Naive B cell (primary cell): Measurements from ENCODE around the gene LGALS3BP. TPM values are rescaled to one million over a fixed set of nuclear protein-coding genes. Genes with fewer than 3 reads are reported as not detected.

ENCODE experiments used
- ATAC-seq, 2 donors: fragments of 150-1000 bp; cut with Tn5 transposase; 2 replicates each; pipeline ENCODE4 v1.10.0; 2021; ENCODE audit warnings: low read depth in 2 of 2, mild to moderate bottlenecking in 2 of 2, moderate library complexity in 2 of 2
- DNase-seq: peaks from one replicate; pipeline ENCODE4 v3.0.0; 2022
- H3K27ac Mint-ChIP-seq, 6 donors: one replicate each; pipeline ENCODE4 v1.8.0; 2020 to 2022; ENCODE audit warnings: mild to moderate bottlenecking in 6 of 6, mixed read lengths in 6 of 6, moderate library complexity in 5 of 6, inconsistent platforms in 2 of 6
- H3K27me3 Mint-ChIP-seq, 3 donors: one replicate each; pipeline ENCODE4 v1.8.0; 2021 to 2022; ENCODE audit warnings: mixed read lengths in 3 of 3, mild to moderate bottlenecking in 1 of 3
- H3K36me3 Mint-ChIP-seq, 2 donors: one replicate each; pipeline ENCODE4 v1.8.0; 2020 to 2022; ENCODE audit warnings: mixed read lengths in 2 of 2, inconsistent platforms in 1 of 2, mild to moderate bottlenecking in 1 of 2
- H3K4me1 Mint-ChIP-seq, 3 donors: one replicate each; pipeline ENCODE4 v1.8.0; 2020 to 2022; ENCODE audit warnings: mixed read lengths in 3 of 3, inconsistent platforms in 1 of 3, mild to moderate bottlenecking in 1 of 3, moderate library complexity in 1 of 3
- H3K4me3 Mint-ChIP-seq, 8 donors: one replicate each; pipeline ENCODE4 v1.8.0; 2020 to 2022; ENCODE audit warnings: mild to moderate bottlenecking in 8 of 8, mixed read lengths in 8 of 8, moderate library complexity in 8 of 8, inconsistent platforms in 2 of 8
- H3K9me3 Mint-ChIP-seq, 7 donors: one replicate each; pipeline ENCODE4 v1.8.0; 2020 to 2022; ENCODE audit warnings: mixed read lengths in 7 of 7, mild to moderate bottlenecking in 5 of 7, inconsistent platforms in 2 of 7, moderate library complexity in 1 of 7
- polyA plus RNA-seq, 6 donors: library from polyadenylated mRNA; unstranded; fragments of 300-500 nt; fragmentation: Illumina TruSeq; gene quantifications; one replicate each; pipeline ENCODE4 v1.2.3, GENCODE V29; 2021; ENCODE audit warnings: low read depth in 6 of 6

LGALS3BP gene
- polyA plus RNA-seq, 6 donors from 2014 or later: 1.2 to 17.1 (median 3.7) TPM

DNA sequence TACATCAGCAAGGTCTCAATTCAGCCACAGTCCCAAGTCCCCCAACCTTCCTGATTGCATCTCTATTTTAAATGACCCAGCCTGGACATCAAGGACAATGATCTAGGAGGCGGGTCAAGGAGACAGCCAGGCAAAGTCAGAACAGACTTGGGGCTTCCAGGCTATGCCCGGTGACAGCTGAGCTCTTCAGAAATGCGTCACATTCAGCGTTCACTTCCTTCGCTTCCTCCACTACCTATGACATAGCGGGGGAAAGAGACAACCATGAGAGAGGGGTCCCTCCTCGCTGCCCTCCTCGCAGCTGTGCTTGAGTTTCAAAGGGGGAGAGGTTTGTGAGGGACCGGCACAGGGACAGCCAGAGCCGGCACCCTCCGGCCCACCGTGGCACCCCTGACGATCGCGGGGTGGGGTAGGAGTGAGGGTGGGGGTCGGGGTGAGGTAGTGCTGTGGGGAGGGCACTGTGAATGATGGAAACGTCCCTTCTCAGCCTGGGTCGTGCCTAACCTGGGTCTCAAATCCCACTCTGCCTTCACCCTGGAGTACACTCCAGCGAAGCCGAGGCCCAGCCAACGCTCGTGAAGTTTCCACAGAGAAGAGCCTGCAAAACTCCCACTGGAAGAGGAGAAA lies 12.3 kb upstream of the LGALS3BP start:
- peaks cover 0 to 2% (median 0%) of the 10 kb centered on the region in 7 donors for H3K9me3 Mint-ChIP-seq
- no peak overlapping the region for H3K27ac Mint-ChIP-seq
- H3K4me3 Mint-ChIP-seq: no peak overlapping the region
- H3K4me1 Mint-ChIP-seq: peaks cover 5 to 14% (median 10%) of the 10 kb centered on the region in 3 donors
- no peaks in the 10 kb centered on the region for H3K27me3 Mint-ChIP-seq
- ATAC-seq: no peak
- peaks cover 4 to 9% of the 10 kb centered on the region in 2 donors for H3K36me3 Mint-ChIP-seq
- no peak for DNase-seq

DNA sequence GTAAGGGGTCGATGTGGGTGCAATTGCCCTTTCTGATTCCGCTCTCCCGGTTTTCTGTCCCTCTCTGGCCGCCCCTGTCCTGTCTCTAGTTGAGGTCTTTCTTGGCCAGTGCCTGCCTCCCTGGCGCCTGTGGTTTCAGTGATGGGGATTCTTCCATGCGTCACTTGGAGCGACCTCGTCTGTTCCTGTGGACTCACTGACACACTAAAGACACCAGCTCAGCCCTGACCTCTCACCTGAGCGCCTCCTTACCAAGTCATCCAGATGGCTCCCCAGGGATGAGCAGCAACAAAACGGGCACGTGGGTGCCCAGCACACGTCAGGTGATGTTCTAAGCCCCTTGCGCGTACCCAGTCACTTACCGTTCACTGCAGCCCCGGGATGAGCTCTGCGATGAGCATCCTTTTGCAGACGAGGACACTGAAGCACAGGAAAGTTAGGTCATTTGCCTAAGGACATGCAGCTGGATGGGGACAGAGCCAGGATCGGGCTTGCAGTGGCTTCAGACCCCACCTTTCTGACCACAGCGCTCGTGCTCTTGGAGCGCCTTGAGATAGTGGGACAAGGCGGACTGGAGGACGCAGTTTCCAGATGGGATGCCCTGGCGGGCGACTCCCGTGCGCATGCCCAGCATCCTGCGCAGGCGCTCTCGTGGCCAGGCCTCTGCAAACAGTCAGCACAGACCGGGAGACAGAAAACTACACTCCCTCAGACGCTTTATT lies 11.5 kb upstream of the LGALS3BP start:
- Mint-ChIP-seq H3K4me1 (peaks cover 11 to 22% (median 18%) of the 10 kb centered on the region in 3 donors), H3K27ac (no peak overlapping the region), H3K36me3 (peaks cover 4 to 9% of the 10 kb centered on the region in 2 donors), H3K4me3 (no peak overlapping the region), H3K9me3 (peaks cover 0 to 2% (median 0%) of the 10 kb centered on the region in 7 donors), H3K27me3 (no peaks in the 10 kb centered on the region)
- DNase-seq (no peak), ATAC-seq (no peak)

DNA sequence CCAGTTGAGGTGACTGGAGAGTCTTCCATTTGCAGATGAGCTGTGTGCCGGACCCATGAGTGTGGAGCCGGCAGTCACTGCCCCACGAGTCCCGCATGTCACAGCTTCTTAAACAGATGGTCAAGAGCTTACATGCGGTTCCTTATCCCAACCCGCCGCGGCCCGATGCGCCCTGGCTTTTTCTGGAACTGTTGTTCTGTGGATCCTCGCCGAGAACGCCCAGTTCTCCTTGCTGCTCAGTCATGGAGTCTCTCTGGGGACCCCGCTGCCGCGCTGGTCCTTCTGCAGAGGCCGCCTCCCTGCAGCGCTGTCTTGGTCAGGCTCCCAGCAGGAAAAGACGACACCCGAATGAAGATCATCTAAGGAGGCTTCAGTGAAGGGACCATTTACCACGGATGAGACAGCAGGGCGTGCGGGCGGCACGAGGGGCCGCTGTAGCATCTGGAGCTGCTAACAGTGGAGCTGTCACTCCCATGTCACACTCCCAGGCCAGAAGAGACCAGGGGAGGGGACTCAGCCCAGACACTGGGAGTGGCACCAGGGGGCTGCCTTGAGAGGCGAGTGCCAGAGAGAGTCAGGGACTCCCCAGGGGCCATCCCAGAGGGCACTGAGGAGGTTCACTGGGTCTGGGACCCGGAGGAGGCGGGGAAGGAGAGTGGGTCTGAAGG lies 10.8 kb upstream of the LGALS3BP start:
- Mint-ChIP-seq H3K9me3 (peaks cover 0 to 2% (median 0%) of the 10 kb centered on the region in 7 donors), H3K27me3 (no peaks in the 10 kb centered on the region), H3K4me1 (peaks cover 15 to 26% (median 24%) of the 10 kb centered on the region in 3 donors), H3K4me3 (no peak overlapping the region), H3K36me3 (peaks cover 4 to 9% of the 10 kb centered on the region in 2 donors), H3K27ac (no peak overlapping the region)
- DNase-seq: no peak
- ATAC-seq: no peak

DNA sequence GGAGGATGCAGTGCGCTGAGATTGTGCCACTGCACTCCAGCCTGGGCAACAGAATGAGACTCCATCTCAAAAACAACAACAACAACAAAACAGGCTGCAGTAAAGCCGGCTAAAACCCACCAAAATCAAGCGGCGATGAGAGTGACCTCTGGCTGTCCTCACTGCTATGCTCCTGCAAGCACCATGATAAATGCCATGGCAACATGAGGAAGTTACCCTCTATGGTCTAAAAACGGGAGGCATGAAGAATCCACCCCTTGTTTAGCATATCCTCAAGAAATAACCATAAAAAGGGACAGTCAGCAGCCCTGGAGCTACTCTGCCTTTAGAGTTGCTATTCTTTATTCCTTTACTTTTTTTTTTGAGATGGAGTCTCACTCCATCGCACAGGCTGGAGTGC lies 8.4 kb upstream of the LGALS3BP start:
- ATAC-seq (no peak), DNase-seq (no peak)
- peak overlapping the region in 1 of 6 donors; percentile 33 for H3K27ac Mint-ChIP-seq
- no peaks in the 10 kb centered on the region for H3K27me3 Mint-ChIP-seq
- H3K4me3 Mint-ChIP-seq: no peak overlapping the region
- H3K9me3 Mint-ChIP-seq: peaks cover 0 to 2% (median 0%) of the 10 kb centered on the region in 7 donors
- peaks cover 14 to 22% (median 19%) of the 10 kb centered on the region in 3 donors for H3K4me1 Mint-ChIP-seq
- H3K36me3 Mint-ChIP-seq: peaks cover 4 to 6% of the 10 kb centered on the region in 2 donors

DNA sequence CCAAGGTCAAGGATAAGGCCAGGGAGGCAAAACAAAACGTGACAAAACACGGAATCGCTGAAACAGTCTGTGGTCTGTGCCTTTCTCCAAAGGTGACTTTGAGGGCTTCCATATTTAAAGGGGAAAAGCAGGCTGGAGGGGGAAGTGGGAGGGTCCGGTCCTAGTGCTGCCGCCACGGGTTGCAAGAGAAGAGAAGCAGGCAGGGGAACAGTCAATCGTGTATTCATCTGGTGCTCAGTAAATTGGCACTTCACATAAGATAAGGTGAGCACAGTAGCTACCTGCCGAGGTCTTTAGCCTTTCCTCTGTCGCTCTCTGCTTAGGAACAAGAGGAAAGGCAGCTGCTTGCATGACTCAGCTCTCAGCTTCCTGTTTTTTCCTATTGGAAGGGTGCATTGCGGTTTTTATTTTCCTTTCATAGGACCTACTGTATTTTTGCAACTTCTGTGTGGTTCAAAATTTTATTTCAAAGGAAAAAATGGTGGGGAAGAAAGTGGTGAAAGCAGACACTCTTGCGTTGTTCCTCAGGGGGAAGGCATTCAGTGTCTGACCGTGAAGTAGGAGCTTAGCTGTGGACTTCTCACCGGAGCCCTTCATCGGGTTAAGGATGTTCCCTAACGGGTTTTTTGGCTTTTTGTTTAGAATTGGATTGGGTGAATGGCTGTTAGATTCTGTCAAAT lies 7.1 kb upstream of the LGALS3BP start:
- peaks cover 9 to 16% (median 14%) of the 10 kb centered on the region in 3 donors for H3K4me1 Mint-ChIP-seq
- H3K4me3 Mint-ChIP-seq: peak overlapping the region in 7 of 8 donors; percentile 9 to 84 (median 60)
- H3K9me3 Mint-ChIP-seq: peaks cover 0 to 2% (median 0%) of the 10 kb centered on the region in 7 donors
- peak overlapping the region in 1 of 6 donors; percentile 66 for H3K27ac Mint-ChIP-seq
- no peak for ATAC-seq
- DNase-seq: no peak
- peaks cover 0 to 4% of the 10 kb centered on the region in 2 donors for H3K36me3 Mint-ChIP-seq
- H3K27me3 Mint-ChIP-seq: no peaks in the 10 kb centered on the region

DNA sequence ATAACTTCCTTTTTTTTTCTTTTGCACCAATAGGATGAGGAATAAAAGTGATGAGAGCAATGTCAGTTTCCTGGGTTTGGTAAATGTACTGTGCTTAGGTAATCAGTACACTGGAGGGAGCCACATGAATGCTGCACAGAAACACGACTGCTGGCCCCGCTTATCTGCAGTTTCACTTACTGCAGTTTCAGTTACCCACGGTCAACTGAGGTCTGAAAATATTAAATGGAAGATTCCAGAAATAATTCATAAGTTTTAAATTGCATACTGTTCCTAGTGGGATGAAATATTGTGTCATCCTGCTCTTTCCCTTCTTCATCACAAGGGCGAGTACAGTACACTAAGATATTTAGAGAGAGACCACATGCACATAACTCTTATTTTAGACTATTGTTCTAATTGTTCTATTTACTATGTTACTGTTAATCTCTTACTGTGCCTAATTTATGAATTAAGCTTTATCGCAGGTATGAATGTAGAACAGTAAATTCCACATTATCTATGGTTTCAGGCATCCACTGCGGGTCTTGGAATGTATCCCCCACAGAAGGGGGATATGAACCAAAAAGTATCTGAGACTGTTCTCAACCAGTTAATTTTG lies 6.4 kb upstream of the LGALS3BP start:
- H3K9me3 Mint-ChIP-seq: peaks cover 0 to 2% (median 0%) of the 10 kb centered on the region in 7 donors
- peak overlapping the region in 7 of 8 donors; percentile 21 to 84 (median 53) for H3K4me3 Mint-ChIP-seq
- peaks cover 0 to 4% of the 10 kb centered on the region in 2 donors for H3K36me3 Mint-ChIP-seq
- peak overlapping the region in 3 of 6 donors; percentile 38 to 66 (median 65) for H3K27ac Mint-ChIP-seq
- no peak for DNase-seq
- H3K27me3 Mint-ChIP-seq: no peaks in the 10 kb centered on the region
- peak; percentile 85 to 89 for ATAC-seq
- H3K4me1 Mint-ChIP-seq: peaks cover 9 to 16% (median 14%) of the 10 kb centered on the region in 3 donors

DNA sequence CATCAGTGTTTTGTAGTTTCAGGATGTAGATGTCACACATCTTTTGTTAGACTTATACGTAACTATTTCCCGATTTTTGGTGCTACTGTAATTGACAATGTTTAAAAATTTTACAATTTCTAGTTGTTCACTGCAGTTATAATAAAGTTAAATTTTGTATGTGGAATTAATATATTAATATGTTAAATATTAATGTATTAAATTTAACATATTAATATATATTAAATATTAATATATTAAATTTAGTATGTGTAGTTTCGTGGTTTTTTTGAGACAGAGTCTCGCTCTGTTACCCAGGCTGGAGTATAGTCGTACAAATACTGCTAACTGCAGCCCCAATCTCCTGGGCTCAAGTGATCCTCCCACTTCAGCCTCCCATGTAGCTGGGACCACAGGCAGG lies 5.7 kb upstream of the LGALS3BP start:
- peaks cover 9 to 17% (median 16%) of the 10 kb centered on the region in 3 donors for H3K4me1 Mint-ChIP-seq
- ATAC-seq (no peak), DNase-seq (no peak)
- H3K9me3 Mint-ChIP-seq: peaks cover 0 to under 1% (median 0%) of the 10 kb centered on the region in 7 donors
- H3K36me3 Mint-ChIP-seq: peaks cover 0 to 2% of the 10 kb centered on the region in 2 donors
- no peaks in the 10 kb centered on the region for H3K27me3 Mint-ChIP-seq
- no peak overlapping the region for H3K27ac Mint-ChIP-seq
- peak overlapping the region in 2 of 8 donors; percentile 47 to 62 for H3K4me3 Mint-ChIP-seq

DNA sequence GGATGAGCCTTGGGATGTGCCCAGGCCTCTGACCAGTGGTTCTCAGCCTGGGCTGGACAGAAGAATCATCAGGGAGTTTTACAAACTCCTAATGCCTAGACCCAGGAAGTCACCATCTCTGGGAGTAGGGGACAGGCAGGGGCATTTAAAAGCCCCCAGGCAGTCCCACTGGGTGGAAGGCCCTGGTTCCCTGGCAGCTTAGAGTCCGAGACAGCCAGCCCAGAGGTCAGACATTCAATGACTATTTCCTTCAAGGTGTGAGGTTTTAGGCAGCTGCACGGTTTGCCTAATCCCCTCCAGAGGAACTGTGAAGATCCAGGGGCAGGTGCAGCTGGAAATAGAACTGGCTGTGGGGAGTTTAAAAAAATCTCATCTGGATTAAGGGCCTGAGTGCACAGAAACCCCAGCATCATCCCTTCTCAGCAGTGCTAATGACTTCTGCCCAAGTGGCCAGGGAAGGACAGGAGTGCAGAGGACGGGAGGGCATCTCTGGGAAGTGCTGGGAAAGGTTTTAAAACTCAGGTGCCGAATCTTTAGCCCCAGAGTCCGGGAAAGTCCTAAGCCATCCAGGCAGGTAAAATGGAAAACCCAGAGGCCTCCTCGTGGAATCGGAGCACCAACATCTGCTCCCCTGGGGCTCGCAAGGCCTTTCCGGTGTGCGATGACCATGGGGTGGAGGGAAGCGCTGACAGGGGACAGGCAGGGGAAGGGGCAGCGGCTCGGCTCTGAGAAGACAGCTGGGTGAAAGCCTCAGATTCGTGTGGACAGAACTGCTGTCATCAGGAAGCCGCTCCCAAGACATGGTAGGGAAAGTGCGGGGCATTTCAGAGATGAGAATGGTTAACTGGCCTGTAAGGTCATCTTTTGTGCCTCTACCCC lies 1.5 kb upstream of the LGALS3BP start:
- no peak for ATAC-seq
- H3K27me3 Mint-ChIP-seq: no peaks in the 10 kb centered on the region
- peaks cover 13 to 22% (median 15%) of the 10 kb centered on the region in 3 donors for H3K4me1 Mint-ChIP-seq
- H3K27ac Mint-ChIP-seq: no peak overlapping the region
- DNase-seq: no peak
- peak overlapping the region in 1 of 8 donors; percentile 37 for H3K4me3 Mint-ChIP-seq
- H3K36me3 Mint-ChIP-seq: no peaks in the 10 kb centered on the region
- H3K9me3 Mint-ChIP-seq: no peaks in the 10 kb centered on the region

DNA sequence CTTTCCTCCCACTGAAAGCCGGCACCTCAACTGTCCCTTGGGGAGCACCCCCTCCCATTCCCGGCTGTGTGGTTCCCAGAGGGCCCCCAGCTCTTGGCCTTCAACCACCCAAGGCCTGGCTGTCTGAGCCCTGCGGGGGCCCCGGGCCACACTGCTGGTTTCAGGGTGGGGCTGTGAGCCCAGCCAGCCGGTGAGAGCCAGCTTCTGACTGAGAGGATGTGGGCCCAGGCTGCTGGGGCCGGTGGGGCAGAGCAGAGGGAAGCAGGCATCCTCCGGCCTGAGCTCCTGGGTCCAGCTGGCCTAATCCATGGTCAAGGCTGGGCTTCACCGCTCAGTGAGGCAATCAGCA lies 875 bp upstream of the LGALS3BP start:
- no peaks in the 10 kb centered on the region for H3K36me3 Mint-ChIP-seq
- H3K27me3 Mint-ChIP-seq: no peaks in the 10 kb centered on the region
- H3K4me1 Mint-ChIP-seq: peaks cover 9 to 20% (median 13%) of the 10 kb centered on the region in 3 donors
- no peak for ATAC-seq
- H3K27ac Mint-ChIP-seq: no peak overlapping the region
- no peak for DNase-seq
- H3K4me3 Mint-ChIP-seq: no peak overlapping the region
- H3K9me3 Mint-ChIP-seq: no peaks in the 10 kb centered on the region

DNA sequence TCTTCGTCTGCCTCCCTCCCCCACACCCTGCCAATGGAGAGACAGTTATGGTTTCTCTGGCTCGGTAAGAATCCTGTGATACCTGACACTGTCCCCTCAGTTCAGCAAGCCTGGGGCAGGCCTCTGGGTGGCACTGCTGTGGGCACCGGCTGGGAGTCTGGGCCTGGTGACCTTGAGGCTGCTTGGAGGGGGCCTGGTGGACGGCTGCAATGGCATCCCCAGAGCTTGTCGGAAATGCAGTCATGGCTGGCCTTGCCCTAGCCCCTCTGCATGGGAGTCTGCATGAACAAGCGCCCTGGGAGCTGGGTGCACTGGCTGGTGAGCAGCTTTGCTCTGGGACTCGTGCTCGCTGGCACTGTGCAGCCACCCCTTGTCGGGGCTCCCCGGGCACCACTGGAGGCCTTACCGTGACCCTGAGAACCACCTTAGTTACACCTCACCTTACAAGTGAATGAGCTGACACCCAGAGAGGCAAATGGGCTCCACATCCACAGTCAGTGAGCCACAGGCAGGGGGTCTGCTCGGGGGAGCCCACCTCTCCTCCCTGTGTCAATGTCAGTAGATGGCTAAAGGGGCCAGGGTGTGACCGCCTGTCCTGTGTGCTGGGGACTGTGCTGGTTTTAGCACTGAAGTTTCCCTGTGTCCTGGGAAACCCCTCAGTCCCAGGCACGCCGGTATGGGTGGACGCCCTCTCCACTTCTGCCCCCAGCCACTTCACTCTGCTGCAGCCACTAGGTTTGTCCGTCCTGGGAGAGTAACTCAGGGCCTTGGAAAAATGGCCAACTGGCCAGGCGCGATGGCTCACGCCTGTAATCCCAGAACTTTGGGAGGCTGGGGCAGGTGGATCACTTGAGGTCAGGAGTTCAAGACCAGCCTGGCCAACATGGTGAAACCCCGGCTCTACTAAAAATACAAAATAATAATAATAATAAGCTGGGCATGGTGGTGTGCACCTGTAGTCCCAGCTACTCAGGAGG lies 1.4 kb downstream of the LGALS3BP start:
- H3K4me1 Mint-ChIP-seq: peaks cover 8 to 20% (median 13%) of the 10 kb centered on the region in 3 donors
- peak overlapping the region in 1 of 8 donors; percentile 30 for H3K4me3 Mint-ChIP-seq
- DNase-seq (no peak), ATAC-seq (no peak)
- no peaks in the 10 kb centered on the region for H3K27me3 Mint-ChIP-seq
- no peak overlapping the region for H3K27ac Mint-ChIP-seq
- no peaks in the 10 kb centered on the region for H3K9me3 Mint-ChIP-seq
- no peaks in the 10 kb centered on the region for H3K36me3 Mint-ChIP-seq

DNA sequence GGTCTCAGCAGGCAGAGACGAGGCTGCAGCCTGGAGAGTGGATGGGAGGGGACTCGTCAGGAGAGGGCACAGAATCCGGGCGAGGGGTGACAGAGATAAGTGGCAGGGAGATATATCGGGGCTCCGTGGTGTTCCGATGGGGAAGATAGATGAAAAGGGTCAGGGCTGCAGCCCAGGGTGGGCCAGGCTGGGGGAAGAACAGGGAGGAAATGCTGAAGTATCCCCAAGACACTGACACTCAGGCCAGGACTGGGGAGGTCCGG lies 2.1 kb downstream of the LGALS3BP start:
- H3K27ac Mint-ChIP-seq: no peak overlapping the region
- H3K4me3 Mint-ChIP-seq: peak overlapping the region in 1 of 8 donors; percentile 30
- H3K9me3 Mint-ChIP-seq: no peaks in the 10 kb centered on the region
- no peak for DNase-seq
- peaks cover 8 to 20% (median 13%) of the 10 kb centered on the region in 3 donors for H3K4me1 Mint-ChIP-seq
- no peaks in the 10 kb centered on the region for H3K27me3 Mint-ChIP-seq
- ATAC-seq: no peak
- H3K36me3 Mint-ChIP-seq: no peaks in the 10 kb centered on the region
